Measurements from ENCODE around the gene NWD2. TPM values are rescaled to one million over a fixed set of nuclear protein-coding genes. Genes with fewer than 3 reads are reported as not detected.

NWD2 gene
- total and polyA plus RNA-seq, 2 donors from 2014 or later: not detected

- Histone ChIP-seq H3K4me1 (ENCODE audit: control insufficient read depth in 2 of 3, insufficient read depth in 2 of 3, low read depth in 1 of 3, low read length in 3 of 3) (no peaks in the 10 kb centered on the region), H3K27ac (ENCODE audit: low read depth in 2 of 2, low read length in 2 of 2) (no peak overlapping the region), H3K9ac (ENCODE audit: low read length in 3 of 3) (no peak overlapping the region), H3K36me3 (ENCODE audit: control insufficient read depth in 2 of 3, insufficient read depth in 3 of 3, low read length in 3 of 3) (no peaks in the 10 kb centered on the region), H3K9me3 (ENCODE audit: control insufficient read depth in 2 of 3, insufficient read depth in 1 of 3, low read length in 3 of 3) (peaks cover 0 to 6% (median 0%) of the 10 kb centered on the region in 3 donors), H3K4me3 (ENCODE audit: low read length in 3 of 3) (no peak overlapping the region), H3K27me3 (ENCODE audit: control insufficient read depth, insufficient read depth, low read length) (no peaks in the 10 kb centered on the region)
- DNase-seq: no peak
- no peak for TF ChIP-seq CTCF (IDR thresholded peaks at IDR 0.05; ENCODE audit: borderline replicate concordance, extremely low read depth, insufficient read depth)
- no peak for FAIRE-seq
- intact Hi-C loops (cut with DNase I): no loop called here
Observed at GRCh38 chr4:37320513-37321235, 76.1 kb downstream of the NWD2 start.

DNA sequence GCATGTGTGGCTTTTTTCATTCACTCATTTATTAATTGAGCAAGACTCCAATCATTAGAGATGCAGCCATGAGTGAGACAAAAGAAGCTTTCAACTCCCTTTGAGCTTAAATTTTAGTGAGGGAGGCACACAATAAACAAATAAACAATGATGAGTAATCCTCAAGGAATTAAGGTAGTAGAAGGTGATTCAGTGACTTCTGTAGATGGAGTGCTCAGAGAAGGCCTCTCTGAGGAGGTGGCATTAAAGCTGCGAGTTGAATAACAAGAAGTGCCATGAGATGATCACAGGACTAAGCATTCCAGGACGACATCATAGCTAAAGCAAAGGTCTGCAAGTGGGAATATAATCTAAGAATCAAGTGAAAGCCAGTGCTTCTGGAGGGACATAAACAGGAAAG, 77.6 kb downstream of the NWD2 start:
- FAIRE-seq: no peak
- TF ChIP-seq CTCF (IDR thresholded peaks at IDR 0.05; ENCODE audit: borderline replicate concordance, extremely low read depth, insufficient read depth): no peak
- H3K9ac ChIP-seq (ENCODE audit: low read length in 3 of 3): no peak overlapping the region
- intact Hi-C loops (cut with DNase I): no loop called here
- no peak for DNase-seq
- H3K4me3 ChIP-seq (ENCODE audit: low read length in 3 of 3): no peak overlapping the region
- H3K27me3 ChIP-seq (ENCODE audit: control insufficient read depth, insufficient read depth, low read length): no peaks in the 10 kb centered on the region
- no peaks in the 10 kb centered on the region for H3K4me1 ChIP-seq (ENCODE audit: control insufficient read depth in 2 of 3, insufficient read depth in 2 of 3, low read depth in 1 of 3, low read length in 3 of 3)
- H3K27ac ChIP-seq (ENCODE audit: low read depth in 2 of 2, low read length in 2 of 2): no peak overlapping the region
- H3K9me3 ChIP-seq (ENCODE audit: control insufficient read depth in 2 of 3, insufficient read depth in 1 of 3, low read length in 3 of 3): peaks cover 0 to 5% (median 0%) of the 10 kb centered on the region in 3 donors
- H3K36me3 ChIP-seq (ENCODE audit: control insufficient read depth in 2 of 3, insufficient read depth in 3 of 3, low read length in 3 of 3): no peaks in the 10 kb centered on the region

GRCh38 chr4:37324546-37324945, 80.0 kb downstream of the NWD2 start:
- Histone ChIP-seq H3K9me3 (ENCODE audit: control insufficient read depth in 2 of 3, insufficient read depth in 1 of 3, low read length in 3 of 3) (peaks cover 0 to 2% (median 0%) of the 10 kb centered on the region in 3 donors), H3K4me1 (ENCODE audit: control insufficient read depth in 2 of 3, insufficient read depth in 2 of 3, low read depth in 1 of 3, low read length in 3 of 3) (no peaks in the 10 kb centered on the region), H3K36me3 (ENCODE audit: control insufficient read depth in 2 of 3, insufficient read depth in 3 of 3, low read length in 3 of 3) (no peaks in the 10 kb centered on the region), H3K27me3 (ENCODE audit: control insufficient read depth, insufficient read depth, low read length) (no peaks in the 10 kb centered on the region), H3K4me3 (ENCODE audit: low read length in 3 of 3) (no peak overlapping the region), H3K9ac (ENCODE audit: low read length in 3 of 3) (no peak overlapping the region), H3K27ac (ENCODE audit: low read depth in 2 of 2, low read length in 2 of 2) (no peak overlapping the region)
- intact Hi-C loops (cut with DNase I): no loop called here
- FAIRE-seq: no peak
- no peak for DNase-seq
- TF ChIP-seq CTCF (IDR thresholded peaks at IDR 0.05; ENCODE audit: borderline replicate concordance, extremely low read depth, insufficient read depth): no peak

Measured in kidney (tissue), 14 donors.